RWPE1 (cell line): ENCODE results near the gene HTRA2.
A peak's percentile ranks its signal among the peaks of the same experiment; 100 is the strongest.

Experiments used
- CTCF ChIA-PET: fragments of 350-600 bp; sonication (Branson Sonifier 250); formaldehyde crosslinking; extraction: SDS; loops from one replicate; lab custom pipeline; 2021; lab: Yijun Ruan, JAX
- POLR2A ChIA-PET: fragments of 400-600 bp; formaldehyde crosslinking; extraction: SDS; loops from one replicate; lab custom pipeline; 2020; ENCODE audit warnings: antibody characterized with exemption; ENCODE audit not compliant: low non-redundant PET; lab: Yijun Ruan, JAX
- DNase-seq: peaks from one replicate; pipeline ENCODE4 v3.0.0; 2012; ENCODE audit warnings: low spot score
- H3K27ac ChIP-seq: fragments of 450-650 bp; 2 replicates; pipeline ENCODE4 v1.5.1; 2017
- TF ChIP-seq, protein P1 (sequence below): fragments of 450-650 bp; conservative IDR thresholded peaks from 2 replicates; pipeline ENCODE4 v1.5.1; 2017; ENCODE audit warnings: low read depth, mild to moderate bottlenecking

HTRA2 gene

DNA sequence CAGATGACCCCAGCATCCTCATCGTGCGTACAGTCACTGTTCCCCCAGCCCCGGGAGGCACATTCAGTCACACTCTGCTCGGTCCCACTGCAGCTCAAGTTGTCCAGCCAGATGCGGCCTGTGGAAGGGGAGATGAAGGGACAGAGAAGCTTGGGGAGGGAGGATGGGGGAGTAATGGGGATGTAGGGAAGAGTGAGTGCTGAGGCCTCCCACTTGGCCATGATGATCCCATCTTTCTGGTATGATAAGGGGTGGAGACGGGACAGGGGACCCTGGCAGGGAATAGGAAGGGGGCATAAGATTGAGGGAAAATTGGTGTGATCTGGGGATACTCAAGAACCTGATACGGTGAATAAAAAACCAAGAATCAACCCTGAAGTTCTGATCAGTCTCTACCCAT is 20.5 kb downstream of the HTRA2 start:
- TF ChIP-seq, protein P1, sequence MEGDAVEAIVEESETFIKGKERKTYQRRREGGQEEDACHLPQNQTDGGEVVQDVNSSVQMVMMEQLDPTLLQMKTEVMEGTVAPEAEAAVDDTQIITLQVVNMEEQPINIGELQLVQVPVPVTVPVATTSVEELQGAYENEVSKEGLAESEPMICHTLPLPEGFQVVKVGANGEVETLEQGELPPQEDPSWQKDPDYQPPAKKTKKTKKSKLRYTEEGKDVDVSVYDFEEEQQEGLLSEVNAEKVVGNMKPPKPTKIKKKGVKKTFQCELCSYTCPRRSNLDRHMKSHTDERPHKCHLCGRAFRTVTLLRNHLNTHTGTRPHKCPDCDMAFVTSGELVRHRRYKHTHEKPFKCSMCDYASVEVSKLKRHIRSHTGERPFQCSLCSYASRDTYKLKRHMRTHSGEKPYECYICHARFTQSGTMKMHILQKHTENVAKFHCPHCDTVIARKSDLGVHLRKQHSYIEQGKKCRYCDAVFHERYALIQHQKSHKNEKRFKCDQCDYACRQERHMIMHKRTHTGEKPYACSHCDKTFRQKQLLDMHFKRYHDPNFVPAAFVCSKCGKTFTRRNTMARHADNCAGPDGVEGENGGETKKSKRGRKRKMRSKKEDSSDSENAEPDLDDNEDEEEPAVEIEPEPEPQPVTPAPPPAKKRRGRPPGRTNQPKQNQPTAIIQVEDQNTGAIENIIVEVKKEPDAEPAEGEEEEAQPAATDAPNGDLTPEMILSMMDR: no peak
- POLR2A ChIA-PET: no interaction called here
- H3K27ac ChIP-seq: no peak overlapping the region
- DNase-seq: no peak
- CTCF ChIA-PET: no interaction called here

DNA sequence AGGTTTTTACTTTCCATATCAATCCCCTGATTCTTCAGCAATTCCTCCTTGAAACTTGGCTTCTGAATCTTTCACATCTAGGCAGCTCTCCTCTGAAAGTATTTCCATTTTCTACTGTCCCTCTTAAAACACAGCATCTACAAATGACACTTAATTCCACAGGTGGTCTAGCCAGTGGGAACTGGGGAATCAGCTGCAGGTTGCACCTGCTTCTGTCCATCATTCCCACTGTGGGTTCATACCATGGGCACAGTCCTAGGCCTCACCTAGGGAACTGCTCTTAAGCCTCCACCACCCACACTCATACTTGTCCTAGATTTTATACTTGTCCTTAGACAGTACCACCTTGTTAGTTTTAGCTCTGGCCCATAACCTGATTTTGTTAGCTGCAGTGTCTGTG is 21.8 kb downstream of the HTRA2 start:
- TF ChIP-seq, protein P1: no peak
- CTCF ChIA-PET: interaction anchor here (0.5 to 0.7 kb wide), 2 partner anchors 44 to 424 kb away, joined by 4 to 8 read pairs; no protein-coding TSS in a partner anchor
- no peak overlapping the region for H3K27ac ChIP-seq
- no peak for DNase-seq
- POLR2A ChIA-PET: interaction anchor here (0.6 kb wide), 1 partner anchor 12 kb away, joined by 4 read pairs; no protein-coding TSS in a partner anchor

DNA sequence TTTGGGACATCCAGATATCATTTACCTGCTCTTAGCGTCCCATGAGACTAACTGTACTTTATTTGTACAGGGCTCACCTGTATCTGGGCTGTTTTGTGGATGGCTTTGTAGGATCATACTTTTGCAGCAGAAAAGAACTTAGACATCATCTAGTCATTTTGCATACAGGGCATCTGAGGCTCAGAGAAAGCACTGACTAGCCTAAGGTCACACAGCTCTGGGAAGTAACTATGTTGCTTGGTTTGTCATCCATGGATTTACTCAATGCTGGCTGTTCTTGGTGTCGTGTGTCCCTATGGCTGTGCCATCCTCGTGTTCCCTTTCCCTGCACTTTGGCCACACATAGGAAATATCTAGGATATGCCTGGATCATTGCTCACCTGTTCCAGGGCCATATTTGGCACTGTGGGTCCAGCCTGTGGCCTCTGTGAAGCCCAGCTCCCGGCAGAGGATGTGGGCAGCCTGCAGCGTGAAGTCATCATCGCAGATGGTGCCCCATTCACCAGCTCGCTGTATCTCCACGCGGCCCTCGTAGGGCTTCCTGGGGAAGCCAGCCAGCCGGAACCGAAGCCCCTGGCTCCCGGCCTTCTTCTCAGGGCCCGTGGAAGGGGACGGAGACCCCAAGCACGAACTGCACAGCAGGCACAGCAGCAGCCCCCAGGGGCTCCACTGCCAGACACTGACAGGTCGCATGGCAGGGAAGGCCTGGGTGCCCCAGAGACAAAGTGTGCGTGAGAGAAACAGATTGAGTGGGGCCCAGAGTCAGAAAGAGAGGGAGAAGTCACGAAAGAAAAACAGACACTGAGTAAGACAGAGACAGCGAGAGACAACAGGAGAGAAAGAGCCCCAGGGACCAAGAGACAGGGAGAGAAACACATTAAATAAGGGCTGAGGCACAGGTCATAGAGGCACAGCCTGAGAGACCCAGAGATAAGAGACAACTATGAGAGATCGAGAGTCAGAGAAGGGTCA is 22.5 kb downstream of the HTRA2 start:
- no peak overlapping the region for H3K27ac ChIP-seq
- no peak for DNase-seq
- TF ChIP-seq, protein P1: no peak
- CTCF ChIA-PET: interaction anchor here (0.5 to 0.7 kb wide), 3 partner anchors 43 to 1508 kb away, joined by 3 to 8 read pairs (median 4); no protein-coding TSS in a partner anchor
- POLR2A ChIA-PET: interaction anchor here (0.6 kb wide), 1 partner anchor 11 kb away, joined by 4 read pairs; no protein-coding TSS in a partner anchor

DNA sequence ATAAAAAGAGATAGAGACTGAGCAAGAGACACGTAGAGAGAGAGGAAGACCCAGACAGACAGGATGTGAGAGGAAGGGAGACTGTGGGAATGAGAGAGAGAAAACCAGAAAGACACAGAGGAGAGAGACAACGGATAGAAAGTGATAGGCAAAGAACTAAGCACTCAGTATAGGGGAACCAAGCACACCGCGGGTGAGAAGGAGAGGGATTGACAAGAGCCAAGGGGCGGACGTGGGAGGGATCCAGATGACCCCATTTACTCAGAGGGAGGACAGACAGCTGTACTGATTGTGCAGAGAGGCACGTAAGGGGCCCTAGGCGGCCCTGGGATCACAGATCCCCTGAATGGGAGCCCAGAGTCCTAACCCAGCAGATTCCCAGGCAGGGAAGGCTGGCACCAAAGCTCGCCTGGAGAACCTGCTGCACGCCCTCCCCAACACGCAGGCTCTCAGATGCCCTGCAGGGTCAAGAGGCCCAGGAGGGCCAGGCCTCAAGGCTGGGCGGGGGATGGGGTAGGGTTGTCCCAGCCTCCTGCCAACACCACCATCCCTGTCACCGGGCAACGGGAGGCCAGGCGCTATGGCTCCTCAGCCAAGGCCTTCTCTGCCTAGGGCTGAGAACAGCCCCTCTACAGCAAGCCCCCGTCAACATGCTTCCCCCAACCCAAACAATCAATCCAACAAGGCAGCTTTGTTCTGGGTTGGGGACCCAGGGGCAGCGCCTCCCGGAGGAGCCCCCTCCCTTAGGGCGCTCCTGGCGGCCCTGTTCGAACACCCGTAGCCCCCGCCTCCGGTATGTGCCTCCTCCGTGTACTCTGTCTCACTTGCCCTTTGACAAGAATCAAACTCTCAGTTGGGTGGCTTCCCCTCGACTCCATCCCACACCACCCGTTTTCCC is 23.4 kb downstream of the HTRA2 start:
- CTCF ChIA-PET: interaction anchor here (0.6 to 0.7 kb wide), 2 partner anchors 8 to 1509 kb away, joined by 3 read pairs; no protein-coding TSS in a partner anchor
- TF ChIP-seq, protein P1: no peak
- POLR2A ChIA-PET: no interaction called here
- no peak for DNase-seq
- H3K27ac ChIP-seq: peak overlapping the region; percentile 58

DNA sequence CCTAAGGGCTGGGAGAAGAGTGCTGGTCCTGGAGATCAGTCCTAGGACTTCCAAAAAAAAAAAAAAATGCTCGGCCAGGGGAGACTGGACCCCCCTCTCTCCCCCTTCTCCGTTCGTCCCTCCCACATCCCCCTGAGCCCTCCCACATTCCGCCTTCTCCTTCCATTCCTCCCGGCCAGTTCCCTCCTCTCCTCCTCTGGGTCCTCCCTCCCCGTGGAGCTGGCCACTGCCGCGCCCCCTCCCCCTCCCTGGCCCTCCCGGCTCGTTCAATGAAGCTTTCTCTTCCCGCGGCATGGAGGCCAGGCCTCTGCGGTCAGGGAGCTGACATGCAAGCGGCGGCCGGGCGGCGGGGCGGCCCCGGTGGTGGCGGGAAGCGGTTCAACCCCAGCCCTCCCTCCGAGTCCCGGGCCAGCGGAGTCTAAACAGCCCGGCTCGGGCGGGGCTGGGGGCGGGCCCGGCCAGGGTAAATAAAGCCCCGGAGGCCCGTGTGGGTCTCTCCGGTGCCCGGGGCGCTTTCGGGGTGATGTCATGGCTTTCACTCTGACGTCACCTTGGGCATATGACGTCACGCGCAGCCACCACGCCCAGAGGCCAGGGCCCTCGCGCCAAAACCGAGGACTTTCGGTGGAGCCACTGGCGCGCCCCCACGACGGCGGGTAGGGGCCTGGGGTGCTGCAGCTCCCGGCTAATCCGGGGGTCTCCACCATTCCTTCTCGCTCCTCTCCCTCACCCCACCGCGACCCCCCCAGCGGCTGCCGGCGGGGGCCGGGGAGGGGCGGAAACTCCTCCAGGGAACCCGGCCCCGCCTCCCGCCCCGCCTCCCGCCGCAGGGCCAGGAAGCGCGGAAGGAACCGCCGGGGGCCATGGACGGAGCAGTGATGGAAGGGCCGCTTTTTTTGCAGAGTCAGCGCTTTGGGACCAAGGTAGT is 24.4 kb downstream of the HTRA2 start, which contains the start of the genes DOK1 and LOXL3:
TSS of gene DOK1 (plus strand) at position 829 of the 928 bp plus-strand sequence. CDS start at position 864, 35 bp downstream.
TSS of gene LOXL3 (minus strand) at position 51 of the 928 bp plus-strand sequence. CDS start 1,308 bp downstream, outside the sequence.
- peak within 1 kb of the TSS; percentile 58 for H3K27ac ChIP-seq
- DNase-seq: peak; percentile 60
- ChIA-PET POLR2A (no interaction called here), CTCF (interaction anchor here (0.6 to 0.7 kb wide), 2 partner anchors 9 to 20 kb away, joined by 3 to 4 read pairs; no protein-coding TSS in a partner anchor)
- TF ChIP-seq, protein P1: no peak
